Tibial nerve (tissue), 4 donors: ENCODE results near the gene PRIM2. TPM values are rescaled to one million over a fixed set of nuclear protein-coding genes. Genes with fewer than 3 reads are reported as not detected.
"Not testable (repeated sequence)": the region's sequence is repeated elsewhere in the genome, so short reads cannot be mapped to it uniquely, and the experiment has no call there.

Experiments
- DNase-seq, 2 donors: peaks; one replicate each; pipeline ENCODE4 v3.0.0-alpha.2; 2019; ENCODE audit warnings: low spot score in 2 of 2
- H3K27ac ChIP-seq, 4 donors: fragments of 200-600 bp; sonication (generic) in 3 of 4; one replicate each; pipeline ENCODE4 v1.5.1; 2017 to 2019; ENCODE audit warnings: mild to moderate bottlenecking in 1 of 4
- H3K27me3 ChIP-seq, 2 donors: fragments of 200-600 bp; sonication (generic) in 1 of 2; one replicate each; pipeline versions ENCODE4 v1.5.1 to v1.6.0; 2017 to 2019
- H3K36me3 ChIP-seq, 3 donors: fragments of 200-600 bp; sonication (generic); one replicate each; pipeline ENCODE4 v1.5.1; 2018 to 2019
- H3K4me1 ChIP-seq, 4 donors: fragments of 200-600 bp; sonication (generic) in 3 of 4; one replicate each; pipeline ENCODE4 v1.5.1; 2017 to 2019
- H3K4me3 ChIP-seq, 4 donors: fragments of 200-600 bp; sonication (generic) in 3 of 4; one replicate each; pipeline ENCODE4 v1.5.1; 2017 to 2019; ENCODE audit warnings: mild to moderate bottlenecking in 1 of 4, moderate library complexity in 1 of 4
- H3K9me3 ChIP-seq, 4 donors: fragments of 200-600 bp; sonication (generic) in 3 of 4; one replicate each; pipeline ENCODE4 v1.5.1; 2017 to 2019
- EP300 ChIP-seq, 2 donors: sonication (generic); formaldehyde crosslinking; IDR thresholded peaks; one replicate each; pipeline ENCODE4 v1.6.1; 2017; ENCODE audit warnings: antibody characterized with exemption in 2 of 2, mild to moderate bottlenecking in 1 of 2
- POLR2A ChIP-seq, 2 donors: fragments of 450-650 bp; IDR thresholded peaks; one replicate each; pipeline ENCODE4 v1.6.1; 2017; ENCODE audit warnings: antibody characterized with exemption in 2 of 2, mild to moderate bottlenecking in 2 of 2, moderate library complexity in 2 of 2
- WGBS, 2 donors: methylation state at CpG; one replicate each; pipeline ENCODE4 v1.1.5; 2018; 5-methylcytosine and 5-hydroxymethylcytosine counted together
- total RNA-seq, 4 donors: library from RNA; depleted of rRNA; stranded (reverse); fragments of >200 nt; gene quantifications; one replicate each; pipeline ENCODE4 v1.1.0, GENCODE V29; 2016
- TF ChIP-seq, protein P1 (sequence below), 5 experiments: fragments of 200-600 bp in 3 of 5; fragments of 450-650 bp in 2 of 5; sonication (generic) in 3 of 5; IDR thresholded peaks; one replicate each; pipeline ENCODE4 v1.5.1; 2016 to 2019; ENCODE audit warnings: antibody characterized with exemption in 5 of 5, mild to moderate bottlenecking in 3 of 5, moderate library complexity in 2 of 5

The PRIM2 gene
- total RNA-seq, 4 donors from 2014 or later: 8.4 to 12.9 (median 10.0) TPM

DNA sequence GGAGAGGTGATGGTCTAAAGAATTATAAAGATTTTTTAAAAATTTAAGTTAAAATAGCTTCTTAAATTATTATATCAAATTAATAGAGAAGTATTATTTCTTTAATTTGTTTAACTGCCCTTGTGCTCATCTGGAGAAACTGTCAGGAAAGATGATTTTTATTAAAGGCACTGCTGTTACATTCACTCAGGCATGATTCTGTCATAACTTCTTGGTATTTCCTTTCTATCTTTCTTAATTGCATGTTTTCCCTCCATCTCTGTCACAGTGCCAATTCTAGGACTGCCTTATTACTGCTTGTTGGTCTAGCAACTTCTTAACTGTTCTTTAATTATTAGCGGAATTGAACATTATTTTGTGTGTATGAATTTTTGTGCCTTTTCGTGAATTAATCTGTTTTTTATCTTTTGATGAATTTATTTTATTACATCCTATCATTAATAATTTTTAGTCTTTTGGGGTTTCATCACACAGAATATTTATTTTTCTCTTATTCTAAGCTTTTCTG lies 47.7 kb downstream of the PRIM2 start:
- H3K27me3 ChIP-seq, H3K4me1 ChIP-seq, H3K36me3 ChIP-seq, H3K9me3 ChIP-seq, H3K27ac ChIP-seq, H3K4me3 ChIP-seq, DNase-seq: not testable (repeated sequence)
- 88 to 90% methylated on average over 2 of the region's 2 CpGs for WGBS, 2 donors

DNA sequence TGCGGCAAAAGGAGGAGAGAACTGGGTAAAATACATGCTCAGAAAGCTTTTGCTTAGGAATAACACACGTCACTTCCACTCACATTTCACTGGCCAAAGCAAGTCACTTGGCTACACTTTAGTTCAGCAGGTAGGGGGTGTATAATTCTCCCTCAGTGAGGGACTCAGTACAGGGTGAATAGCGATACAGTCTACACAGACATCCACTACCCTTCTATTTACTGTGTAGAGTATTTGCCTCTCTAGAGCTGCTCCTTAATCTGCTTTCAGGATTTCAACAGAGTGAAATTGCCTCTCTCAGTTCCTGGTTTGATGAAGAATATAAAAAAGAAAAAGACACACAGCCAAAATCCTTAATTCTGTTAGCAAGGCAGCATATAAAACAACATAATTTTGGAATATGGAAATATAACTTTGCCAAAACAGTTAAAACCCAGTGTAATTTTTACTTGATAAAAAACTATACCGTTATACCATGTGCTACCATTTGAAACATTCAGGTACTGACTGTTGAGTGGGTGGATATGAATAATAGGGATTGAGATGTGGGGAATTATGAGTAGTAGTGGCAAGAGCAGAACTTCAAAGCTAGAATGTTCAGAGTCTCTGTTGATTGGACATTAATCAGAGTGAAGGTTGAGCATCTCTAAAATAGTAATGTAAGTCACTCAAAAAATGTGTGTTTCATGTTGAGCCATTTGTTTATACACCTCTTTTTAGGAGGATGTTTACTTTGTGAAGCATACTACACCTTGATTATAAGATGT lies 51.7 kb downstream of the PRIM2 start:
- not testable (repeated sequence) for H3K36me3 ChIP-seq, H3K9me3 ChIP-seq, H3K4me1 ChIP-seq, H3K27me3 ChIP-seq, H3K4me3 ChIP-seq, DNase-seq, H3K27ac ChIP-seq
- WGBS, 2 donors: 90 to 94% methylated on average over 4 of the region's 4 CpGs

DNA sequence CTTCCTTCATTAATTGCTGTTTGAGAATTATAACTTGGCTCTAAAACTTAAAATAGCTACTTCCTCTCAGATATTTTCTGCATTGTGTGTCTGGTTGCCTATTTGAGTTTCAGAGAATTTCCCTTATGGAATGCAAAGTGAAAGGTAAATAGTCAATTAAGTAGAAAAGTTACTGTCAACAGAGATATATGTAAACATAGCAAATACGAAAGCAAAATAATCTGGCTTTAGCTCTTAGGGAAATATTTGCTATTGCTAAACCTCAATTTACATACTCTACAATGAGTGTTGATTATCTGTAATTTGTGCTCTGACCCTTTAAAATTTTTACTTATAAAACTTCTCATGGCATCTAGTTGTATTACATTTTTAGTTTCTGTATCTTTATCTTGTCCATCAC lies 54.3 kb downstream of the PRIM2 start:
- H3K27me3 ChIP-seq: not testable (repeated sequence)

DNA sequence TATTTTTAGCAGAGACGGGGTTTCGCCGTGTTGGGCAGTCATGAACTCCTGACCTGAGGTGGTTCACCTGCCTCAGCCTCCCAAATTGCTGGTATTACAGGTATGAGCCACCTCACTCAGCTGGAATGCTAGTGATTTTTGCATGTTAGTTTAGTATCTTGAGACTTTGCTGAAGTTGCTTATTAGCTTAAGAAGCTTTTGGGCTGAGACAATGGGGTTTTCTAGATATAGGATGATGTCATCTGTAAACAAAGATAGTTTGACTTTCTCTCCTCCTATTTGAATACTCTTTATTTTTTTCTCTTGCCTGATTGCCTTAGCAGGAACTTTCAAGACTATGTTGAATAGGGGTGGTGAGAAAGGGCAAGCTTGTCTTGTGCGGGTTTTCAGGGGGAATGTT lies 57.3 kb downstream of the PRIM2 start:
- not testable (repeated sequence) for H3K4me3 ChIP-seq, DNase-seq, H3K27me3 ChIP-seq, H3K4me1 ChIP-seq, H3K36me3 ChIP-seq, H3K9me3 ChIP-seq, H3K27ac ChIP-seq
- 88 to 94% methylated on average over 4 of the region's 4 CpGs for whole genome bisulfite sequencing, 2 donors

More for the DNA sequence above, 54.3 kb downstream of the PRIM2 start:
- H3K4me3 ChIP-seq, H3K36me3 ChIP-seq, DNase-seq, H3K9me3 ChIP-seq, H3K27ac ChIP-seq, H3K4me1 ChIP-seq: not testable (repeated sequence)
- WGBS, 2 donors: 74 to 80% methylated on average over 1 of the region's 1 CpG

DNA sequence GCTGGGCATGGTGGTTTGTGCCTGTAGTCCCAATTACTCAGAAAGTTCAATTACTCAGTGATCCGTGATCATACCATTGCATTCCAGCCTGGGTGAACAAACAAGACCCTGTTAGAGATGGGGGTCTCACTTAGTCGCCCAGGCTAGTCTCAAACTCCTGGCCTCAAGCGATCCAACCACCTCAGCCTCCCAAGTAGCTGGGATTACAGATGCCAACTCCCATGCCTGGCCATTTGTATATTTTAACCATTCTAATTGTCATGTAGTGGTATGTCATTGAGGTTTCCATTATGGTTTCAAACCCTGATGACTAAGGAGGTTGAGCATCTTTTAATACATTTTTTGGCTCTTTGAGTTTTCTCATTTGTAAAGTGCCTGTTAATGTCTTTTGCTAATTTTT lies 58.7 kb downstream of the PRIM2 start:
- H3K27ac ChIP-seq, H3K27me3 ChIP-seq, H3K4me3 ChIP-seq, H3K36me3 ChIP-seq, DNase-seq, H3K9me3 ChIP-seq, H3K4me1 ChIP-seq: not testable (repeated sequence)
- 98 to 100% methylated on average over 3 of the region's 3 CpGs for WGBS, 2 donors

DNA sequence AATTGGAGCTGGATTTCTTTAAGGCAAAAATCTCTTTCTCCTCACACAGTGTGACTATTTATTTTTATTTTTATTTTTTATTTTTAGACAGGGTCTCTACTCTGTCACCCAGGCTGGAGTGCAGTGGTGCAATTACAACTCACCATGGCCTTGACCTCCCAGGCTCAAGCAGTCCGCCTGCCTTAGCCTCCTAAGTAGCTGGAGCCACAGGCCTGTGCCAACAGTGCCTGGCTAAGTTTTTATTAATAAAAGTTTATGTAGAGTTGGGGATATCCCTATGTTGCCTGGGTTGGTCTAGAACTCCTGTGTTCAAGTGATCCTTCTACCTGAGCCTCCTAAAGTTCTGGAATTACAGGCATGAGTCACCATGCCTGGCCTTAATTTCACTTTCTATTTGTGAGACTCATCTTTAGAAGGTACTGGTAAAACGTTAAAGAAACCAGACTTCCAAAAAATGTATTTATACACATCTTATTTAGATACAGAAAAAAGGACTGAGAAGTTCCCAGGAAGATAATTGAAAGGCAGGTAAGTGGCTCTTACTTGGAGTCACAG lies 71.7 kb downstream of the PRIM2 start:
- H3K4me1 ChIP-seq, H3K9me3 ChIP-seq, H3K4me3 ChIP-seq, H3K27me3 ChIP-seq, H3K36me3 ChIP-seq, DNase-seq, H3K27ac ChIP-seq: not testable (repeated sequence)
- 72 to 88% methylated on average over 2 of the region's 2 CpGs for WGBS, 2 donors

DNA sequence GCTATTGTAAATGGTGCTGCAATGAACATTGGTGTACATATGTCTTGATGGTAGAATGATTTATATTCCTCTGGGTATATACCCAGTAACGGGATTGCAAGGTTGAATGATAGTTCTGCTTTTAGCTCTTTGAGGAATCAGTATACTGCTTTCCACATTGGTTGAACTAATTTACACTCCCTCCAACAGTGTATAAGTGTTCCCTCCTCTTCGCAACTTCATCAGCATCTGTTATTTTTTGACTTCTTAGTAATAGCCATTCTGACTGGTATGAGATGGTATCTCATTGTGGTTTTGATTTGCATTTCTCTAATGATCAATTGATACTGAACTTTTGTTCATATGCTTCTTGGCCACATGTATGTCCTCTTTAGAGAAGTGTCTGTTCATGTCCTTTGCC lies 73.4 kb downstream of the PRIM2 start:
- WGBS, 2 donors: 97 to 99% methylated on average over 2 of the region's 2 CpGs
- not testable (repeated sequence) for H3K4me3 ChIP-seq, H3K36me3 ChIP-seq, DNase-seq, H3K27ac ChIP-seq, H3K27me3 ChIP-seq, H3K4me1 ChIP-seq, H3K9me3 ChIP-seq

DNA sequence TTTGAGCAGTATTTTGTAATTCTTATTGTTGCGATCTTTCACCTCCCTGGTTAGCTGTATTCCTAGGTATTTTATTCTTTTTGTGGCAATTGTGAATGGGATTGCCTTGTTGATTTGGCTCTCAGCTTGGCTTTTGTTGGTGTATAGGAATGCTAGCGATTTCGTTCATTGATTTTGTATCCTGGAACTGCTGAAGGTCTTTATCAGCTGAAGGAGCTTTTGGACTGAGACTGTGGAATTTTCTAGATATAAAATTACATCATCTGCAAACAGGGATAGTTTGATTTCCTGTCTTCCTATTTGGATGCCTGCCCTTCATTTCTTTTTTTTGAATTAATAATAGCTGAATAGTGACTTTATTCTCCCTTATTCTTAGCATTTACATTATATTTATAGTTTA lies 74.6 kb downstream of the PRIM2 start:
- peaks cover 0 to 16% (median 5%) of the 10 kb centered on the region in 4 donors for H3K9me3 ChIP-seq
- H3K36me3 ChIP-seq: peaks cover 0 to 11% (median 0%) of the 10 kb centered on the region in 3 donors
- not testable (repeated sequence) for H3K4me3 ChIP-seq, H3K27me3 ChIP-seq, H3K4me1 ChIP-seq, DNase-seq, H3K27ac ChIP-seq
- 93 to 98% methylated on average over 3 of the region's 3 CpGs for whole genome bisulfite sequencing, 2 donors

DNA sequence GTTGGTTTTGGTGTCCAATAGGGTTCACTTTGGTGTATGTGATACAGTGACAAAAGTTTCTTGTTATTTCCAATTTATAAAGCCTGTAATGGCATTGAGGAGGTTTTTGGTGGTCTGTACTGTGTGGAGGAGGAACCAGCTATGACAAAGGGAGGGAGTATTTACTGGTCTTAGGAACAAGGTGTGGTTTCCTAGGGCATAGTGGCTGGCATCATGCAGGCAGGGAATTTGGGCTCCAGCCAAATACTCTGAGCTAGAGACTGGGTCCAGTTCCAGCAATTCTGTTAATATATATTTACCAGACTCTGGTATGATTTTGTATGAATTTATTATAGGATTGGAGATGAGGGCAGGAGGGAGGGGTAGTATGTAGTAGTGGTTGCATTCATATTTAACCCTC lies 101.9 kb downstream of the PRIM2 start:
- H3K36me3 ChIP-seq, H3K4me1 ChIP-seq, H3K27me3 ChIP-seq, H3K4me3 ChIP-seq, DNase-seq, H3K9me3 ChIP-seq, H3K27ac ChIP-seq: not testable (repeated sequence)

DNA sequence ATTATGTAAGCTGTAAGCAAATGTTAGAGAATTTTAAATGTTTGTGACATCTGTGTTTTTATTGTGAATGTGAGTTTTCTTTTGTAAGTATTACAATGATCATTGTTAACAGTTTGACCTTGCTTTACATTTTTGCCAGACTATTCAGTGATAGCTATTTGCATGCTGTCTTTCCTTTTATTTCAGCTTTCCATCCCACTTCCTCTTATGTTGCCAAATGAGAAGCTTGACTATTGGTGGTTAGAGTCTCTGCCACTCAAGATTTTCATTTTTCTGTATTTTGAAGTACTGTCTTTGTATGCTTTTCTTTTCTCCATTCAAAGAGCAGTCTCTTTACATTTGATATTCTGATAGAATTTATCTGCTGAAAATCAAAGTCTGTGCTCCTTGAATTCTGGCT lies 104.1 kb downstream of the PRIM2 start:
- H3K4me1 ChIP-seq: no peaks in the 10 kb centered on the region
- H3K27me3 ChIP-seq: no peaks in the 10 kb centered on the region
- H3K9me3 ChIP-seq: no peaks in the 10 kb centered on the region
- no peaks in the 10 kb centered on the region for H3K36me3 ChIP-seq
- TF ChIP-seq, protein P1, sequence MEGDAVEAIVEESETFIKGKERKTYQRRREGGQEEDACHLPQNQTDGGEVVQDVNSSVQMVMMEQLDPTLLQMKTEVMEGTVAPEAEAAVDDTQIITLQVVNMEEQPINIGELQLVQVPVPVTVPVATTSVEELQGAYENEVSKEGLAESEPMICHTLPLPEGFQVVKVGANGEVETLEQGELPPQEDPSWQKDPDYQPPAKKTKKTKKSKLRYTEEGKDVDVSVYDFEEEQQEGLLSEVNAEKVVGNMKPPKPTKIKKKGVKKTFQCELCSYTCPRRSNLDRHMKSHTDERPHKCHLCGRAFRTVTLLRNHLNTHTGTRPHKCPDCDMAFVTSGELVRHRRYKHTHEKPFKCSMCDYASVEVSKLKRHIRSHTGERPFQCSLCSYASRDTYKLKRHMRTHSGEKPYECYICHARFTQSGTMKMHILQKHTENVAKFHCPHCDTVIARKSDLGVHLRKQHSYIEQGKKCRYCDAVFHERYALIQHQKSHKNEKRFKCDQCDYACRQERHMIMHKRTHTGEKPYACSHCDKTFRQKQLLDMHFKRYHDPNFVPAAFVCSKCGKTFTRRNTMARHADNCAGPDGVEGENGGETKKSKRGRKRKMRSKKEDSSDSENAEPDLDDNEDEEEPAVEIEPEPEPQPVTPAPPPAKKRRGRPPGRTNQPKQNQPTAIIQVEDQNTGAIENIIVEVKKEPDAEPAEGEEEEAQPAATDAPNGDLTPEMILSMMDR (IDR thresholded peaks at IDR 0.05): no peak
- TF ChIP-seq EP300 (IDR thresholded peaks at IDR 0.05): no peak
- TF ChIP-seq POLR2A (IDR thresholded peaks at IDR 0.05): no peak
- DNase-seq: no peak
- H3K27ac ChIP-seq: no peak overlapping the region
- no peak overlapping the region for H3K4me3 ChIP-seq
